K562 (cell line): ENCODE measurements around the gene GRB10. TPM values are rescaled to one million over a fixed set of nuclear protein-coding genes. Genes with fewer than 3 reads are reported as not detected.

ENCODE experiments used
- ATF7 ChIP-seq: fragments of 450-650 bp; IDR thresholded peaks from 2 replicates; pipeline ENCODE4 v1.7.1; 2014; ENCODE audit warnings: mild to moderate bottlenecking, moderate library complexity
- BHLHE40 ChIP-seq: IDR thresholded peaks from 2 replicates; pipeline ENCODE4 v1.6.1; 2011; ENCODE audit warnings: low read length, improper control_type of control experiment
- CEBPB ChIP-seq: fragments of 450-650 bp; IDR thresholded peaks from 2 replicates; pipeline ENCODE4 v1.6.1; 2016; ENCODE audit warnings: missing genetic modification characterization, missing compliant biosample characterization
- DPF2 ChIP-seq: fragments of 450-650 bp; IDR thresholded peaks from 2 replicates; pipeline ENCODE4 v1.6.1; 2016
- EP300 ChIP-seq: IDR thresholded peaks from 2 replicates; pipeline ENCODE4 v1.6.1; 2012; ENCODE audit warnings: low read length, improper control_type of control experiment
- ETS2 ChIP-seq: IDR thresholded peaks from 2 replicates; pipeline ENCODE4 v1.6.1; 2016; ENCODE audit warnings: borderline replicate concordance, missing genetic modification characterization, mild to moderate bottlenecking, moderate library complexity, missing compliant biosample characterization; ENCODE audit not compliant: poor library complexity, severe bottlenecking
- GTF2E2 ChIP-seq: fragments of 200-800 bp; sonication (Bioruptor generic); IDR thresholded peaks from 2 replicates; pipeline ENCODE4 v1.6.1; 2016; ENCODE audit warnings: missing genetic modification characterization, missing compliant biosample characterization
- HEY1 ChIP-seq: fragments of 250-450 bp; sonication (Bioruptor Pico); IDR thresholded peaks from 2 replicates; pipeline ENCODE4 v1.5.0; 2020; ENCODE audit warnings: mild to moderate bottlenecking, moderate library complexity, borderline replicate concordance
- HSF4 ChIP-seq: fragments of 250-450 bp; sonication (Bioruptor Pico); IDR thresholded peaks from 2 replicates; pipeline ENCODE4 v2.1.2; 2022; ENCODE audit warnings: mild to moderate bottlenecking, moderate library complexity, borderline replicate concordance
- KDM5B ChIP-seq: fragments of 200-600 bp; sonication (generic); IDR thresholded peaks from 2 replicates; pipeline ENCODE4 v1.6.1; 2012; ENCODE audit warnings: low read depth, mild to moderate bottlenecking, moderate library complexity, low read length, control low read depth, inconsistent platforms; ENCODE audit not compliant: insufficient replicate concordance
- NBN ChIP-seq: fragments of 450-650 bp; IDR thresholded peaks from 2 replicates; pipeline ENCODE4 v1.6.1; 2016; ENCODE audit warnings: low read depth, mild to moderate bottlenecking
- NFRKB ChIP-seq: fragments of 450-650 bp; IDR thresholded peaks from 2 replicates; pipeline ENCODE4 v1.6.1; 2016; ENCODE audit warnings: low read depth
- PHB2 ChIP-seq: fragments of 450-650 bp; IDR thresholded peaks from 2 replicates; pipeline ENCODE4 v1.6.1; 2017; ENCODE audit warnings: low read depth
- POLR2AphosphoS5 ChIP-seq: IDR thresholded peaks from 2 replicates; pipeline ENCODE4 v1.6.1; 2011; ENCODE audit warnings: mild to moderate bottlenecking, low read depth, low read length, moderate library complexity; ENCODE audit not compliant: control insufficient read depth, insufficient read depth
- PURB ChIP-seq: sonication (generic); formaldehyde crosslinking; IDR thresholded peaks from 2 replicates; pipeline ENCODE4 v1.9.0; 2021; ENCODE audit warnings: low read depth, mild to moderate bottlenecking, missing genetic modification reagents
- SMAD4 ChIP-seq: fragments of 250-450 bp; sonication (Bioruptor Pico); conservative IDR thresholded peaks from 2 replicates; pipeline ENCODE4 v1.8.0; 2021; ENCODE audit warnings: inconsistent platforms, mild to moderate bottlenecking, moderate library complexity
- TAF1 ChIP-seq: IDR thresholded peaks from 2 replicates; pipeline ENCODE4 v1.6.1; 2011; ENCODE audit warnings: mild to moderate bottlenecking, low read length, moderate library complexity; ENCODE audit not compliant: insufficient read depth, control insufficient read depth, severe bottlenecking; ENCODE audit errors: extremely low read depth
- XRCC4 ChIP-seq: IDR thresholded peaks from one replicate; pipeline ENCODE4 v1.6.1; 2011; ENCODE audit not compliant: insufficient read depth, insufficient read length; ENCODE audit errors: extremely low read depth
- ZBTB2 ChIP-seq: fragments of 450-650 bp; IDR thresholded peaks from 2 replicates; pipeline ENCODE4 v1.6.1; 2016; ENCODE audit warnings: antibody characterized with exemption
- ZFP36 ChIP-seq: fragments of 150-350 bp; IDR thresholded peaks from 2 replicates; pipeline ENCODE4 v1.6.1; 2018; ENCODE audit warnings: low read length, low read depth; ENCODE audit not compliant: partially characterized antibody
- ZFX ChIP-seq: sonication (generic); formaldehyde crosslinking; IDR thresholded peaks from 2 replicates; pipeline ENCODE4 v1.8.0; 2022; ENCODE audit warnings: mild to moderate bottlenecking, missing genetic modification reagents, moderate library complexity
- ZNF316 ChIP-seq: fragments of 450-650 bp; IDR thresholded peaks from 2 replicates; pipeline ENCODE4 v1.6.1; 2016
- ZNF431 ChIP-seq: sonication (generic); formaldehyde crosslinking; IDR thresholded peaks from 2 replicates; pipeline ENCODE4 v1.8.0; 2022; ENCODE audit warnings: mild to moderate bottlenecking, missing genetic modification reagents
- ZNF592 ChIP-seq: fragments of 450-650 bp; IDR thresholded peaks from 2 replicates; pipeline ENCODE4 v1.6.1; 2017; ENCODE audit warnings: antibody characterized with exemption, mild to moderate bottlenecking
- polyA plus RNA-seq, 8 experiments: library from polyadenylated mRNA; depleted of rRNA in 4 of 8; stranded (reverse) in 5 of 8; unstranded in 3 of 8; fragments of >200 nt; fragmentation: Nextera tagmentation in 2 of 8; fragmentation: Illumina TruSeq in 1 of 8; extraction: Ambion mirVana in 2 of 8; extraction: Trizol in 1 of 8; gene quantifications; 2 replicates each; pipeline versions ENCODE4 v1.2.1 to v1.2.3, GENCODE V29; 2011 to 2014; ENCODE audit warnings: inconsistent platforms in 1 of 8, missing spikeins in 1 of 8
- total RNA-seq, 7 experiments: library from RNA; depleted of rRNA in 6 of 7; stranded (reverse); fragments of >200 nt in 6 of 7; fragmentation: Illumina TruSeq in 2 of 7; extraction: Trizol in 2 of 7; gene quantifications; 2 replicates each; pipeline versions ENCODE4 v1.2.1 to v1.2.3, GENCODE V29; 2011 to 2021; ENCODE audit warnings: low replicate concordance in 1 of 7

The GRB10 gene
- total and polyA plus RNA-seq, 9 of the 15 experiments (the other 6 are each of a cell fraction or from before 2014, with no cell fraction given): 8.9 to 88.5 (median 40.7) TPM

GRCh38 chr7:50792342-50793119 lies 9.8 kb upstream of the GRB10 start (continued):
- TF ChIP-seq ZNF316: no peak
- peak; percentile 58 for TF ChIP-seq KDM5B
- peak; percentile 55; the same call in 1 of the 2 replicates for TF ChIP-seq GTF2E2 (tag)
- TF ChIP-seq ZNF592: peak; percentile 40; the same call in 1 of the 2 replicates
- TF ChIP-seq PURB (CRISPR knock-in tag): no peak
- no peak for TF ChIP-seq ZBTB2
- peak; percentile 63 for TF ChIP-seq TAF1
- peak; percentile 38; the same call in 1 of the 2 replicates for TF ChIP-seq POLR2AphosphoS5
- TF ChIP-seq ZFX (CRISPR knock-in tag): peak; percentile 54; the same call in 1 of the 2 replicates
- 0 out of 2 replicates have a peak, but pooled peaks have one; percentile 32 for TF ChIP-seq HEY1 (CRISPR knock-in tag)
- peak; percentile 84 for TF ChIP-seq CEBPB (tag)
- TF ChIP-seq NFRKB: no peak; the same call in none of the 2 replicates
- no peak for TF ChIP-seq ETS2 (tag)
- TF ChIP-seq SMAD4 (CRISPR knock-in tag): peak; percentile 78
- TF ChIP-seq PHB2: no peak
- TF ChIP-seq BHLHE40: peak; percentile 18; the same call in 1 of the 2 replicates
- TF ChIP-seq ZNF431: 0 out of 2 replicates have a peak, but pooled peaks have one; percentile 19
- no peak for TF ChIP-seq XRCC4
- peak; percentile 87 for TF ChIP-seq EP300
- no peak for TF ChIP-seq NBN
- peak; percentile 74; the same call in 1 of the 2 replicates for TF ChIP-seq ATF7
- peak; percentile 40; the same call in 1 of the 2 replicates for TF ChIP-seq DPF2
- peak; percentile 14 for TF ChIP-seq ZFP36
- TF ChIP-seq HSF4 (CRISPR knock-in tag): no peak
